Thyroid gland (tissue), 4 donors: ENCODE data around the gene DNHD1. TPM values are rescaled to one million over a fixed set of nuclear protein-coding genes. Genes with fewer than 3 reads are reported as not detected.

Experiments
- DNase-seq, 2 donors: peaks; one replicate each; pipeline ENCODE4 v3.0.0-alpha.2; 2019
- H3K27ac ChIP-seq, 3 donors: fragments of 200-600 bp; sonication (generic); 1 replicate in 2 of 3; 2 replicates in 1 of 3; pipeline ENCODE4 v1.5.1; 2016 to 2019; ENCODE audit warnings: mild to moderate bottlenecking in 1 of 3, moderate library complexity in 1 of 3
- H3K27me3 ChIP-seq: fragments of 200-600 bp; sonication (generic); one replicate; pipeline ENCODE4 v1.5.1; 2019
- H3K36me3 ChIP-seq, 2 donors: fragments of 200-600 bp; sonication (generic); one replicate each; pipeline ENCODE4 v1.5.1; 2016 to 2019
- H3K4me1 ChIP-seq, 2 donors: fragments of 200-600 bp; sonication (generic); one replicate each; pipeline ENCODE4 v1.5.1; 2017 to 2019
- H3K4me3 ChIP-seq, 3 donors: fragments of 200-600 bp; sonication (generic); replicated peaks in 1 of 3; 1 replicate in 2 of 3; 2 replicates in 1 of 3; pipeline ENCODE4 v1.5.1; 2016; ENCODE audit warnings: mild to moderate bottlenecking in 1 of 3
- H3K9me3 ChIP-seq: fragments of 200-600 bp; sonication (generic); one replicate; pipeline ENCODE4 v1.5.1; 2017
- POLR2A ChIP-seq, 2 donors: fragments of 450-650 bp; IDR thresholded peaks; one replicate each; pipeline ENCODE4 v1.6.1; 2017; ENCODE audit warnings: antibody characterized with exemption in 2 of 2, mild to moderate bottlenecking in 2 of 2, moderate library complexity in 1 of 2
- WGBS, 2 donors: methylation state at CpG; one replicate each; pipeline ENCODE4 v1.1.5; 2017; 5-methylcytosine and 5-hydroxymethylcytosine counted together
- intact Hi-C: fragments of 100-400 bp; cut with DNase I; formaldehyde crosslinking; loops from one replicate; pipeline ENCODE4 v1.15.1; 2023
- total RNA-seq, 4 donors: library from RNA; depleted of rRNA; stranded (reverse); fragments of >200 nt; gene quantifications; one replicate each; pipeline ENCODE4 v1.2.3, GENCODE V29; 2016
- TF ChIP-seq, protein P1 (sequence below), 6 experiments: fragments of 200-600 bp in 3 of 6; fragments of 450-650 bp in 3 of 6; sonication (generic) in 3 of 6; IDR thresholded peaks; one replicate each; pipeline ENCODE4 v1.5.1; 2016 to 2019; ENCODE audit warnings: antibody characterized with exemption in 6 of 6, mild to moderate bottlenecking in 2 of 6, inconsistent platforms in 1 of 6, moderate library complexity in 1 of 6

The DNHD1 gene
- total RNA-seq, 4 donors from 2014 or later = 10.9 to 21.8 (median 14.9) TPM

DNA sequence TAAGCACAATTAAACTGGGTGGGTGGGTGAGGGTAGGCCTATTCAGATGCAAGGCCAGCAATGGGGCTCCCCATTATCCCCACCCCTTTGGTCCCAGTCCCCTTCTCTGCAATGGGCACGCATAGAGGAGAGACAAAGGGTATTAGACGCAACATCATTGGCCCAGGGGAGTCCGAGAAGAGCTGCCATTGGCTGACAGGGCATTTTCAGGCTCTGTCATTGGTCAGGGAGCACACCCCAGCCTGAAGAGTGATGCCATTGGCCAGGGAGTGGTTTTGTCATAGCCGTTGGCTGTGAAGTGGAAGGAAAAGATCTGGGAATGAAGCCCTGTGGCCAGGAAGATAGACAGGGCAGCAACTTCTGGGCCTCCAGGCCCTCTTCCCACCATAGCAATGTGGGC, 20.5 kb upstream of the DNHD1 start:
- Histone ChIP-seq H3K9me3 (no peaks in the 10 kb centered on the region), H3K36me3 (peaks cover 11 to 15% of the 10 kb centered on the region in 2 donors), H3K4me3 (no peak overlapping the region), H3K4me1 (peaks cover 18 to 24% of the 10 kb centered on the region in 2 donors), H3K27ac (no peak overlapping the region), H3K27me3 (no peaks in the 10 kb centered on the region)
- no peak for TF ChIP-seq POLR2A (IDR thresholded peaks at IDR 0.05)
- TF ChIP-seq, protein P1, sequence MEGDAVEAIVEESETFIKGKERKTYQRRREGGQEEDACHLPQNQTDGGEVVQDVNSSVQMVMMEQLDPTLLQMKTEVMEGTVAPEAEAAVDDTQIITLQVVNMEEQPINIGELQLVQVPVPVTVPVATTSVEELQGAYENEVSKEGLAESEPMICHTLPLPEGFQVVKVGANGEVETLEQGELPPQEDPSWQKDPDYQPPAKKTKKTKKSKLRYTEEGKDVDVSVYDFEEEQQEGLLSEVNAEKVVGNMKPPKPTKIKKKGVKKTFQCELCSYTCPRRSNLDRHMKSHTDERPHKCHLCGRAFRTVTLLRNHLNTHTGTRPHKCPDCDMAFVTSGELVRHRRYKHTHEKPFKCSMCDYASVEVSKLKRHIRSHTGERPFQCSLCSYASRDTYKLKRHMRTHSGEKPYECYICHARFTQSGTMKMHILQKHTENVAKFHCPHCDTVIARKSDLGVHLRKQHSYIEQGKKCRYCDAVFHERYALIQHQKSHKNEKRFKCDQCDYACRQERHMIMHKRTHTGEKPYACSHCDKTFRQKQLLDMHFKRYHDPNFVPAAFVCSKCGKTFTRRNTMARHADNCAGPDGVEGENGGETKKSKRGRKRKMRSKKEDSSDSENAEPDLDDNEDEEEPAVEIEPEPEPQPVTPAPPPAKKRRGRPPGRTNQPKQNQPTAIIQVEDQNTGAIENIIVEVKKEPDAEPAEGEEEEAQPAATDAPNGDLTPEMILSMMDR (IDR thresholded peaks at IDR 0.05) = no peak
- WGBS, 2 donors = 95 to 97% methylated on average over 4 of the region's 4 CpGs
- no peak for DNase-seq
- intact Hi-C loops = loop anchor here (10.0 kb wide), 2 partner anchors 208 to 242 kb away; partner anchors contain the start of genes CNGA4, FHIP1B and MRPL17

GRCh38 chr11:6480299-6480914, 16.7 kb upstream of the DNHD1 start:
- Histone ChIP-seq H3K4me3 (peak overlapping the region; percentile 44 to 74 (median 60)), H3K9me3 (no peaks in the 10 kb centered on the region), H3K27ac (peak overlapping the region in 2 of 3 donors; percentile 67 to 92), H3K4me1 (peaks cover 15 to 19% of the 10 kb centered on the region in 2 donors), H3K27me3 (no peaks in the 10 kb centered on the region), H3K36me3 (peaks cover 15 to 19% of the 10 kb centered on the region in 2 donors)
- peak; percentile 45 to 52 for DNase-seq
- TF ChIP-seq, protein P1 (IDR thresholded peaks at IDR 0.05) = no peak
- TF ChIP-seq POLR2A (IDR thresholded peaks at IDR 0.05) = no peak
- intact Hi-C loops = loop anchor here (5.0 kb wide), 1 partner anchor 137 kb away; the partner anchor contains the start of gene TPP1
- 61 to 65% methylated on average over 9 of the region's 9 CpGs for WGBS, 2 donors

DNA sequence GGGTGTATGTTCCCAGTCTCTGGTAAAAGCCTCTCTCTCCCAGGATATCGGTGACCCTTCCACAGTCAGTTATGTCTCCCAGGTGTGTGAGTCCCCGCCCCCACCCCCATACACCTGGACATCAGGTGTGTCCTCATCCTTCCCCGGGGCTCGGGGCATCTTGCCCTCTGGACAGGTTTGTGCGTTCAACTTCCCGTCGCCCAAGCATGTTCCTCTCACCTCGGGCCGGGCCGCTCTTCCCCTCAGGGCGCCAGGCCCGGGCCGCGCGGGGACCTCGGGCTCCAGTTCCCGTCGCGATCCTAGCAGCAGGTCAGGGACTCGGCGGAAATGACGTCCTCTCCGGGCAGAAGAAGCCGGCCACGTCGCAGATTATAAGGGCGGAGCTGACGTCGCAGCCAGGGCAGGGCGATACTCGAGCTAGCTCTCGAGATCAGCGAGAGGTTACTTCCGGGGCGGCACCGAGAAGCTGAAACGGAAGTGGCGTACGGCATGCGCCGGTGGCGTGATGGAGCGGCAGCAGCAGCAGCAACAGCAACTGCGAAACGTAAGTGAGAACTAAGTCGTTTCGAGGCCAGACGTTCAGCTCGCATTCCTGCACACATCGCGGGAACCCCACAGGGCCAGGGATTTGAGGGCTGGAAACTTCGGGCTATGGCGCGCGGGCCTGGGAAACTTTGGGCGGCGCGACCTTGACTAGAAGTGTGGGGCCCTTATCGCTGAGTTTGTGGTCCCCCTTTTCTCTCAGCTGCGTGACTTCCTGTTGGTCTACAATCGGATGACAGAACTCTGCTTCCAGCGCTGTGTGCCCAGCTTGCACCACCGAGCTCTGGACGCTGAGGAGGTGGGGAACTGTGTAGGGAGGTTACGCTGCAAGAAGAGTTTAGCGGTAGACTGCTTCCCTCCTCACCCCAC, 15.8 kb upstream of the DNHD1 start, which contains the start of the genes ARFIP2 and TIMM10B:
ARFIP2 (minus strand) TSS at position 320 of the 912 bp plus-strand sequence. CDS start 910 bp downstream, outside the sequence.
TIMM10B (plus strand) TSS at position 490 of the 912 bp plus-strand sequence; CDS start at position 506, 16 bp downstream.
- peak; percentile 98 to 99 for DNase-seq
- Histone ChIP-seq H3K27me3 (no peaks in the 10 kb centered on the region), H3K27ac (peak within 1 kb of the TSS; percentile 67 to 92 (median 67)), H3K9me3 (no peaks in the 10 kb centered on the region), H3K4me3 (peak within 1 kb of the TSS; percentile 44 to 74 (median 60)), H3K36me3 (peaks cover 15 to 23% of the 10 kb centered on the region in 2 donors), H3K4me1 (peaks cover 15 to 19% of the 10 kb centered on the region in 2 donors)
- intact Hi-C loops = loop anchor here (5.0 kb wide), 1 partner anchor 136 kb away; the partner anchor contains the start of gene TPP1
- TF ChIP-seq, protein P1 (IDR thresholded peaks at IDR 0.05) = no peak
- peak; percentile 64 to 92 for TF ChIP-seq POLR2A (IDR thresholded peaks at IDR 0.05)
- WGBS, 2 donors = 0 to 1% methylated on average over 37 to 38 of the region's 66 CpGs

GRCh38 chr11:6481924-6482275, 15.2 kb upstream of the DNHD1 start:
- DNase-seq = no peak
- Histone ChIP-seq H3K36me3 (peaks cover 14 to 20% of the 10 kb centered on the region in 2 donors), H3K27ac (peak overlapping the region; percentile 55 to 92 (median 67)), H3K9me3 (no peaks in the 10 kb centered on the region), H3K27me3 (no peaks in the 10 kb centered on the region), H3K4me1 (peaks cover 15 to 19% of the 10 kb centered on the region in 2 donors), H3K4me3 (peak overlapping the region; percentile 44 to 74 (median 60))
- intact Hi-C loops = loop anchor here (5.0 kb wide), 1 partner anchor 135 kb away; the partner anchor contains the start of gene TPP1
- TF ChIP-seq, protein P1 (IDR thresholded peaks at IDR 0.05) = no peak
- no peak for TF ChIP-seq POLR2A (IDR thresholded peaks at IDR 0.05)
- WGBS, 2 donors = 9 to 13% methylated on average over 13 of the region's 13 CpGs
